Ishikawa (cell line): Measurements from ENCODE around the gene AKR1C8.

Experiments used
- CEBPB ChIP-seq: IDR thresholded peaks from 2 replicates; pipeline ENCODE4 v1.6.1; 2012
- CREB1 ChIP-seq: IDR thresholded peaks from 2 replicates; pipeline ENCODE4 v1.6.1; 2012; ENCODE audit warnings: low read depth
- EGR1 ChIP-seq: IDR thresholded peaks from 2 replicates; pipeline ENCODE4 v1.6.1; 2012
- EP300 ChIP-seq: IDR thresholded peaks from 2 replicates; pipeline ENCODE4 v1.6.1; 2012; ENCODE audit warnings: borderline replicate concordance
- FOXM1 ChIP-seq: IDR thresholded peaks from 2 replicates; pipeline ENCODE4 v1.6.1; 2012; ENCODE audit warnings: low read depth, borderline replicate concordance
- NFIC ChIP-seq: IDR thresholded peaks from 2 replicates; pipeline ENCODE4 v1.6.1; 2012
- RAD21 ChIP-seq: IDR thresholded peaks from 2 replicates; pipeline ENCODE4 v1.6.1; 2012; ENCODE audit warnings: low read depth
- TAF1 ChIP-seq: IDR thresholded peaks from 2 replicates; pipeline ENCODE4 v1.6.1; 2012; ENCODE audit warnings: low read depth, mild to moderate bottlenecking
- TCF12 ChIP-seq: IDR thresholded peaks from 2 replicates; pipeline ENCODE4 v1.6.1; 2012; ENCODE audit warnings: low read depth
- TEAD4 ChIP-seq: IDR thresholded peaks from 2 replicates; pipeline ENCODE4 v1.6.1; 2012
- YY1 ChIP-seq: IDR thresholded peaks from 2 replicates; pipeline ENCODE4 v1.6.1; 2012; ENCODE audit warnings: low read depth
- ZBTB7A ChIP-seq: IDR thresholded peaks from 2 replicates; pipeline ENCODE4 v1.6.1; 2012; ENCODE audit warnings: low read depth
- TF ChIP-seq, protein P1 (sequence below): IDR thresholded peaks from 2 replicates; pipeline ENCODE4 v1.6.1; 2012
- TF ChIP-seq, protein P2 (sequence below): IDR thresholded peaks from 2 replicates; pipeline ENCODE4 v1.6.1; 2012
- TF ChIP-seq, protein P3 (sequence below): IDR thresholded peaks from 2 replicates; pipeline ENCODE4 v1.6.1; 2012; ENCODE audit warnings: low read depth, mild to moderate bottlenecking

The AKR1C8 gene

GRCh38 chr10:5135581-5135980 is 49.4 kb downstream of the AKR1C8 start:
- TF ChIP-seq YY1 (no peak), CEBPB (no peak), FOXM1 (no peak), RAD21 (no peak), TCF12 (no peak), ZBTB7A (no peak), TAF1 (no peak), NFIC (no peak), EGR1 (no peak), EP300 (no peak), CREB1 (no peak), TEAD4 (no peak)
- TF ChIP-seq, protein P1, sequence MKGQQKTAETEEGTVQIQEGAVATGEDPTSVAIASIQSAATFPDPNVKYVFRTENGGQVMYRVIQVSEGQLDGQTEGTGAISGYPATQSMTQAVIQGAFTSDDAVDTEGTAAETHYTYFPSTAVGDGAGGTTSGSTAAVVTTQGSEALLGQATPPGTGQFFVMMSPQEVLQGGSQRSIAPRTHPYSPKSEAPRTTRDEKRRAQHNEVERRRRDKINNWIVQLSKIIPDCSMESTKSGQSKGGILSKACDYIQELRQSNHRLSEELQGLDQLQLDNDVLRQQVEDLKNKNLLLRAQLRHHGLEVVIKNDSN: no peak
- TF ChIP-seq, protein P2, sequence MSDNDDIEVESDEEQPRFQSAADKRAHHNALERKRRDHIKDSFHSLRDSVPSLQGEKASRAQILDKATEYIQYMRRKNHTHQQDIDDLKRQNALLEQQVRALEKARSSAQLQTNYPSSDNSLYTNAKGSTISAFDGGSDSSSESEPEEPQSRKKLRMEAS: no peak
- TF ChIP-seq, protein P3, sequence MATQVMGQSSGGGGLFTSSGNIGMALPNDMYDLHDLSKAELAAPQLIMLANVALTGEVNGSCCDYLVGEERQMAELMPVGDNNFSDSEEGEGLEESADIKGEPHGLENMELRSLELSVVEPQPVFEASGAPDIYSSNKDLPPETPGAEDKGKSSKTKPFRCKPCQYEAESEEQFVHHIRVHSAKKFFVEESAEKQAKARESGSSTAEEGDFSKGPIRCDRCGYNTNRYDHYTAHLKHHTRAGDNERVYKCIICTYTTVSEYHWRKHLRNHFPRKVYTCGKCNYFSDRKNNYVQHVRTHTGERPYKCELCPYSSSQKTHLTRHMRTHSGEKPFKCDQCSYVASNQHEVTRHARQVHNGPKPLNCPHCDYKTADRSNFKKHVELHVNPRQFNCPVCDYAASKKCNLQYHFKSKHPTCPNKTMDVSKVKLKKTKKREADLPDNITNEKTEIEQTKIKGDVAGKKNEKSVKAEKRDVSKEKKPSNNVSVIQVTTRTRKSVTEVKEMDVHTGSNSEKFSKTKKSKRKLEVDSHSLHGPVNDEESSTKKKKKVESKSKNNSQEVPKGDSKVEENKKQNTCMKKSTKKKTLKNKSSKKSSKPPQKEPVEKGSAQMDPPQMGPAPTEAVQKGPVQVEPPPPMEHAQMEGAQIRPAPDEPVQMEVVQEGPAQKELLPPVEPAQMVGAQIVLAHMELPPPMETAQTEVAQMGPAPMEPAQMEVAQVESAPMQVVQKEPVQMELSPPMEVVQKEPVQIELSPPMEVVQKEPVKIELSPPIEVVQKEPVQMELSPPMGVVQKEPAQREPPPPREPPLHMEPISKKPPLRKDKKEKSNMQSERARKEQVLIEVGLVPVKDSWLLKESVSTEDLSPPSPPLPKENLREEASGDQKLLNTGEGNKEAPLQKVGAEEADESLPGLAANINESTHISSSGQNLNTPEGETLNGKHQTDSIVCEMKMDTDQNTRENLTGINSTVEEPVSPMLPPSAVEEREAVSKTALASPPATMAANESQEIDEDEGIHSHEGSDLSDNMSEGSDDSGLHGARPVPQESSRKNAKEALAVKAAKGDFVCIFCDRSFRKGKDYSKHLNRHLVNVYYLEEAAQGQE: no peak

GRCh38 chr10:5125315-5126044 is 59.5 kb downstream of the AKR1C8 start:
- TF ChIP-seq EGR1 (no peak), CEBPB (no peak), ZBTB7A (no peak), FOXM1 (no peak), TEAD4 (no peak), TCF12 (no peak), TAF1 (no peak), EP300 (no peak), NFIC (no peak), YY1 (no peak), RAD21 (no peak), CREB1 (no peak)
- TF ChIP-seq, protein P3: no peak
- TF ChIP-seq, protein P1: no peak
- TF ChIP-seq, protein P2: no peak

DNA sequence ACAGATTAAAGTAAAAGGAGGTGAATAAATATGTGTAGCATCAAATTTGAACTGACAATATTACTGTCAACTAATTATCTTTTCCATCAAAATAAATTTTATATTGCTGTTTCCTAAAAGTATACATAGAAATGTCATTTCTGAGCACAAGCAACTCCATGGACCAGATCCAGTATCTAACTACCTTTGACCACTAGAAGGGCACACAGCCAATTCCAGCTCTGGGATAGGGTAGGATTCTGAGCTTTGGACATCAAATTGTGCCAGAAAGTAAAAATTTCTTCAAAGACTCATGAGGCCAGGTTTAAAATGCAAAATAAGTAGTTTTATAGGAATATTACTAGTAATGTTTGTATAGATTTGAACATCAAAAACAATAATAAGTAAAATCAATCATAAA is 61.1 kb downstream of the AKR1C8 start:
- TF ChIP-seq RAD21 (no peak), EP300 (no peak), FOXM1 (no peak), EGR1 (no peak), ZBTB7A (no peak), CREB1 (no peak), TEAD4 (no peak), TCF12 (no peak), NFIC (no peak), TAF1 (no peak), YY1 (no peak), CEBPB (no peak)
- TF ChIP-seq, protein P1: no peak
- TF ChIP-seq, protein P2: no peak
- TF ChIP-seq, protein P3: no peak

DNA sequence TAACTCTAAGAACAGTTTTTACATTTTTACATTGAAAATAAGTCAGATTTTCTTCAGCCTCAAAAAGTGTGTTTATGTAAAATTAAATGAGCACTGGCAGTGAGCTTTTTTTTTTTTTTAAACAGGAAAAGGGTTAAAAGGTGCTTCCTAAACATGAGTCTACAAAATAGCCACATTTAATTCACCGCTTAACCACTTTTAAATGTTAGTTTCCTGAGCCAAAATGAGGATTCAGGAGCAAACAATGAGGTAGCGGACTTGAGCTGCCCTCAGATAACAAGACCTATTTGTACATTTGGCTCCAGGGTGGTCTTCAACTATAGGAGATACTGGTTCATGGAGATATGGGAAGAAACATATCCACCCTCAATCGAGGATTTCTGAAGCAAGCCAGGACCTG is 67.9 kb downstream of the AKR1C8 start:
- TF ChIP-seq, protein P2: no peak
- no peak for TF ChIP-seq NFIC
- TF ChIP-seq TAF1: no peak
- TF ChIP-seq EP300: no peak
- no peak for TF ChIP-seq FOXM1
- TF ChIP-seq ZBTB7A: no peak
- TF ChIP-seq YY1: no peak
- TF ChIP-seq, protein P3: no peak
- no peak for TF ChIP-seq EGR1
- TF ChIP-seq TCF12: no peak
- TF ChIP-seq CEBPB: no peak
- TF ChIP-seq, protein P1: no peak
